ENCODE results near the gene CHML.

DNA sequence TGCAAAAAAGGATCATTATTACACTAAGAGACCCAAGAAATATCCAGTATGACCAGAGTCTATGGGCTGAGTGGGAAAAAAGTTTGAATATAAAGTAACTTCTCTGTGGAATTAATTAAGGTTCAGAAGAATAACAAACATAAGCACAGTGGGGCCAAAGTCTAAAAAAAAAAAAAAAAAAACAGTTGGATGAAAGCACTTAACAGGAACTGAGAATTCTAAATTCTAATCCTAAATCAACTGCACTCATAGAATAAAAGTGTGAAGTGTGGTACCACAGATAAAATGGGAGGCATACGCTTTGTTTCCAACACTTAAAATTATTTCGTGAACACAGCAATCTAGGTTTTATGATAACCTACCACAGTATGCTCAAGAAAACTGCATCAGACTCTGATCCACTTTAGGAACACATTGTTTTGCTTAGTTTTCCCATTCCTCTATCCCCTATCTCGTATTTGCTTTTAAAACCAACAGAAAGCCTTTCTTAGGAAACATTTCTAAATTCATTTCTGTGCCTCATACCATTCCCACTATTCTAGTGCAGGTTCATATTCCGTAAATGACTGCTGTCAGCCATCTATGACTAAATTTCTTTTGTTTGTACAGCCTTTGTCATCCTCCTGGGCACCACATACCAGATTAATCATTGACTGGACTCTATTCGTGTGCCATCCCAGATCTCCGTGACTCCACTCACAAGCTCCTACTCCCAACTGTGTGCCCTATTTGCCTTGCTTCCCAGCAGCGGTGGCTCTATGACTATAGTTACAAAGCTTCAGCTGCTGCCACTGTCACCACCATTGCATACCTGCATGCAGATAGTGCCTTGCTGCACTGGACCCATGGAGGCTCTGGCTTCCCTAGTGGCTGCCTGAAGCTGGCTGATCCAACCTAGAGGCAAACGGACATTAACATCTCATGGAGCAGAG is 24.9 kb downstream of the CHML start:
- TF ChIP-seq CTCF (conservative IDR thresholded peaks at IDR 0.05) (no peak), ZFX (IDR thresholded peaks at IDR 0.05) (no peak)

Measured in C4-2B (cell line).